T-helper 17 cell (primary cell): ENCODE results near the gene C12orf54. TPM values are rescaled to one million over a fixed set of nuclear protein-coding genes. Genes with fewer than 3 reads are reported as not detected.
"Not testable (repeated sequence)": the region's sequence is repeated elsewhere in the genome, so short reads cannot be mapped to it uniquely, and the experiment has no call there.

Source experiments
- ATAC-seq: fragments of 150-1000 bp; cut with Tn5 transposase; 2 replicates; pipeline ENCODE4 v1.10.0; 2021; ENCODE audit warnings: mild to moderate bottlenecking, moderate library complexity
- DNase-seq, 3 donors: peaks; one replicate each; pipeline versions ENCODE4 v3.0.0 to v3.0.0-alpha.2; 2020 to 2021
- H3K9me3 ChIP-seq: one replicate; pipeline ENCODE4 v1.7.0; 2013; ENCODE audit warnings: low read length, mild to moderate bottlenecking; ENCODE audit not compliant: control insufficient read depth, poor library complexity, severe bottlenecking
- H3K27ac Mint-ChIP-seq: one replicate; pipeline ENCODE4 v1.8.0; 2022; ENCODE audit warnings: mild to moderate bottlenecking, moderate library complexity, mixed read lengths
- H3K27me3 Mint-ChIP-seq: one replicate; pipeline ENCODE4 v1.8.0; 2022; ENCODE audit warnings: mixed read lengths
- H3K36me3 Mint-ChIP-seq: one replicate; pipeline ENCODE4 v1.8.0; 2022; ENCODE audit warnings: low read depth, mixed read lengths
- H3K4me1 Mint-ChIP-seq: one replicate; pipeline ENCODE4 v1.8.0; 2022; ENCODE audit warnings: mild to moderate bottlenecking, mixed read lengths
- H3K4me3 Mint-ChIP-seq: one replicate; pipeline ENCODE4 v1.8.0; 2022; ENCODE audit warnings: mild to moderate bottlenecking, moderate library complexity, mixed read lengths
- total RNA-seq, 4 donors: library from RNA in 2 of 4; stranded (reverse) in 2 of 4; gene quantifications; one replicate each; pipeline ENCODE4 v1.2.3 and lab custom pipeline; 2022 to 2026

The C12orf54 gene
- not detected for total RNA-seq
- 0 reads per million in 2 donors for total RNA-seq (lab: John Stamatoyannopoulos, UW)

DNA sequence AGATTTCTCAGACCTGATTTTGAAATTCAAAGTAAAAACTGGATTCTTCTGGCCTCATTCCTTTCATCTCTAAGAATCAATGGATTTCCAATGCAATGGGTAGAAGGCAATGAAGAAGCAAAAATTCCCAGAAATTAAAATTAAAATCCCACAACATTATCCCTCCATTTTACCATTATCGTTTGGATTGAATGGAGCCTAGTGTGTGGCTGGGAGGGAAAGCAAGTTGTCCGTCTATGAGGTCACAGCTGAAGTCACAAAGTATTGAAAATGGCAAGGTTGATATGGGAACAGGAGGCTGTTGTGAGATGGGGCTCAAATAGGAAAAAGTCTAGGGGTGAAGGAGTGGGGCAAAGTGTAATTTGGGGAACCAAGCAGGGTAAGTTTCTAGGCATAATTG is at the start of gene C12orf54:
TSS of gene C12orf54 (plus strand) at position 301 of the 400 bp plus-strand sequence. CDS start 799 bp downstream, outside the sequence.
- no peaks in the 10 kb centered on the region for H3K36me3 Mint-ChIP-seq
- peaks cover 21% of the 10 kb centered on the region for H3K27me3 Mint-ChIP-seq
- no peak within 1 kb of the TSS for H3K4me3 Mint-ChIP-seq
- DNase-seq = no peak
- ATAC-seq = no peak
- no peaks in the 10 kb centered on the region for H3K4me1 Mint-ChIP-seq
- no peaks in the 10 kb centered on the region for H3K9me3 ChIP-seq
- H3K27ac Mint-ChIP-seq = no peak within 1 kb of the TSS

DNA sequence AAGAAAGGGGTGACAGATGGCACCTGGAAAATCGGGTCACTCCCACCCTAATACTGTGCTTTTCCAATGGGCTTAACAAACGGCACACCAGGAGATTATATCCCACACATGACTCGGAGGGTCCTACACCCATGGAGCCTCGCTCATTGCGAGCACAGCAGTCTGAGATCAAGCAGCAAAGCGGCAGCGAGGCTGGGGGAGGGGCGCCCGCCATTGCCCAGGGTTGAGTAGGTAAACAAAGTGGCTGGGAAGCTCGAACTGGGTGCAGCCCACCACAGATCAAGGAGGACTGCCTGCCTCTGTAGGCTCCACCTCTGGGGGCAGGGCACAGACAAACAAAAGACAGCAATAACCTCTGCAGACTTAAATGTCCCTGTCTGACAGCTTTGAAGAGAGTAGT is 48.3 kb upstream of the C12orf54 start:
- not testable (repeated sequence) for H3K9me3 ChIP-seq, H3K36me3 Mint-ChIP-seq, H3K27ac Mint-ChIP-seq, H3K4me3 Mint-ChIP-seq, ATAC-seq, H3K4me1 Mint-ChIP-seq, DNase-seq
- peaks cover 11% of the 10 kb centered on the region for H3K27me3 Mint-ChIP-seq

DNA sequence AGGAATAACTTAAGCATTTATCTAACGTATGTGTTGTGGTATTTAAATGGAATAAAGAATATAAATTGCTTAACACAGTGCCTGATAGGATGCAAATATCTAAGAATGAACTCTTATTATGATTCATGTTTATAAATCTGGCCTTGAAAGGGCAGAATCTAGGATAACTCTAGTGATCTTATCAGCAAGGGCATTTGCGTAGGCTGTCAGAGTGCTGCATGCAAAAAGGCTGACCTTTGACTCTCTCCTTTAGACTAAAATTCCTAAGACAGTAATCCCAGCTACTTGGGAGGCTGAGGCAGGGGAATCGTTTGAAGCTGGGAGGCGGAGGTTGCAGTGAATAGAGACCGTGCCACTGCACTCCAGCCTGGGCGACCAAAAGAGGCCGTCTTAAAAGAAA is 41.2 kb upstream of the C12orf54 start:
- H3K27me3 Mint-ChIP-seq = peaks cover 41% of the 10 kb centered on the region
- peaks cover 4% of the 10 kb centered on the region for H3K4me1 Mint-ChIP-seq

DNA sequence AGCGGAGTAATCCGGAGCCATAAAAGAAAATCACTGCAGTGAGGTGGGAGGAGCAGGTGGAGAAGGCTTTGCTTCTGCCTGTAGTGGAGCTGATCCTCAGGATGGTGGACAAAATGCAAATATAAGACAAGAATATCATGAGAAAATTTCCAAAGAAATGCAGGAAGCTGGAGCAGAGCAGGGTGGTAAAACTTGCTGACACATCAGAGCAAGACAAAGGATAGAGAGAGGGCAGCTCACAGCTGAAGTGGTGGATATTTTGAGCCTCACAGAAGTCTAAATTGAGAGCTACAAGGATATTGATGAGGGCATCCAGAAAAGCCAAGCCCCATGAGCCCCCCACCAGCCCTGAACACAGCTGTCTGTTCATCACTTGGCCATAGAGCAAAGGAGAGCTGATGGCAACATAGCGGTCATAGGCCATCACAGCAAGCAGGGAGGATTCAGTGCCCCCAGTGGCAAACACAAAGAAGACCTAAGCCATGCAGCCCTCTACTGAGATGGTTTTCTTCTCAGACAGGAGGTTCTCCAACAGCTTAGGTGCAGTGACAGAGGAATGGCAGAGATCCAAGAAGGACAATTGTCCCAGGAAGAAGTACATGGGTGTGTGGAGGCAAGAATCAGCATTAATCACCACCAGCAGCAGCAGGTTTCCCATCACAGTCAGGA is 40.0 kb upstream of the C12orf54 start:
- Mint-ChIP-seq H3K36me3 (peaks cover 4% of the 10 kb centered on the region), H3K27me3 (peaks cover 41% of the 10 kb centered on the region), H3K4me1 (peaks cover 4% of the 10 kb centered on the region), H3K27ac (no peak overlapping the region), H3K4me3 (no peak overlapping the region)
- DNase-seq = no peak
- ATAC-seq = no peak
- no peaks in the 10 kb centered on the region for H3K9me3 ChIP-seq

More for the DNA sequence above, 41.2 kb upstream of the C12orf54 start:
- H3K36me3 Mint-ChIP-seq = peaks cover 4% of the 10 kb centered on the region
- ATAC-seq (no peak), DNase-seq (no peak)
- no peak overlapping the region for H3K27ac Mint-ChIP-seq
- H3K9me3 ChIP-seq = no peaks in the 10 kb centered on the region
- H3K4me3 Mint-ChIP-seq = no peak overlapping the region

DNA sequence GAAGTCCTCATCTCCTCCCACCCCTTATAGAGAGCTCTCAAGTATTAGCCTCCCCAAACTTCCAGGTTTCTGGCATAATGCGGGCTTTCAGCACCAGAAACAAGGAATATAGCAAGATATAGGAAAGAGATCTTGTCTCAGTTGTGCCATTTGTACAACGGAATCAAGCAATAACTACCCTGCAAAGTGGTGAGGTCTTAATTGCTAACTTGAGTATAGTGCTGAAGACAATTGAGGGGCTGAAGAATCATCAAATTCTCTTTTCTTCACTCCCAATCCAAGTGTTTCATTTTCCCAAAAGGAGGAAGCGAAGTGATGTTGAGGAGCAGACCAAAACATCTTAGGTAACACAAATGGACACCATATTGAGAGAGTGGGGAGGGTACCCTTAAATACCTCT is 36.8 kb upstream of the C12orf54 start:
- Mint-ChIP-seq H3K4me3 (no peak overlapping the region), H3K4me1 (peaks cover 4% of the 10 kb centered on the region), H3K36me3 (peaks cover 4% of the 10 kb centered on the region), H3K27ac (no peak overlapping the region), H3K27me3 (peaks cover 45% of the 10 kb centered on the region)
- ATAC-seq = no peak
- peaks cover 7% of the 10 kb centered on the region for H3K9me3 ChIP-seq
- no peak for DNase-seq

DNA sequence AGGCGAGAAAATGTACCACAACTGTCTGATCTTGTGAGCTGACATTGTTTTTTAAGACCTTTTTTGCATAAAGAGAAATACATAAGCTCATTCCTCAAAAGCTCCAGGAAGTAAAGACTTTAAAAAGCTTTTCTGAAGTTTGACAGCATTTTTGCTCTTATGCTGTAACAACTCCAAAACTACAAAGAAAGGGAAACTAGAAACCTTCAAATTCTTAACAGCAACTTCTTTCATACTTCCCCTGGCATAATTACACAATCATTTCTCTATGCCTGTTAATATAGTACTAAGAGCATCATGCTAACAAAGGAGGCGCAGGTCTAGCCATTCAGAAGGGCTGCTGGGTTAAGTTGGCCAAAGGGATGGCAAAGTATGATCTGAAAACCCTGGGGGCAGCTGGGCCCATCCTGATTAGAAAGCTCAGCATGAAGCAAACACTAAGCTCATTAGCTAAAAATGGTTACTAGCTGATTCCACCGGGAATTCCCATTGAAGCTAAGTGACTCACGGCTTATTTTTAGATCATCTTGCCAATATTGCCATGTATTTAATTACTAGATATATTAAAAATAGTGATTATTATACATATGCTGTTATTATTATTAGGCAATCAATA is 36.0 kb upstream of the C12orf54 start:
- H3K9me3 ChIP-seq = peaks cover 7% of the 10 kb centered on the region
- Mint-ChIP-seq H3K4me1 (peaks cover 4% of the 10 kb centered on the region), H3K36me3 (peaks cover 4% of the 10 kb centered on the region), H3K27me3 (peaks cover 41% of the 10 kb centered on the region), H3K4me3 (no peak overlapping the region), H3K27ac (no peak overlapping the region)
- ATAC-seq = no peak
- DNase-seq = no peak

DNA sequence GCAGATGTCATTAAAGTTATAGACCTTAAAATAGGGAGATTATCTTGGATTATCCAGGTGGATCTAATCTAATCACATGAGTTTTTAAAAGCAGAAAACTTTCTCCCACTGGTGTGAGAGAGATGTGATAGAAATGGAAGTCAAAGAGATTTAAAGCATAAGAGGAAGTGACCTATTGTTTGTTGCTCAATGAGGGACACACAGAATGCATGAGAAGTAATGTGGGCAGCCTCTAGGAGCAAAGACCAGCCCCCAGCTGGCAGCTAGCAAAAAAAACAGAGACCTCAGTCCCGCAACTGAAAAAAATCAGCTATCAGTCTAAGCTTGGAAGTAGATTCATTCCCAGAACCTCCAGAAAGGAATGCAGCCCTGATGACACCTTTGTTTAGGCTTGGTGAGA is 34.5 kb upstream of the C12orf54 start:
- peaks cover 30% of the 10 kb centered on the region for H3K27me3 Mint-ChIP-seq
- no peak overlapping the region for H3K4me3 Mint-ChIP-seq
- H3K27ac Mint-ChIP-seq = no peak overlapping the region
- peaks cover 7% of the 10 kb centered on the region for H3K9me3 ChIP-seq
- H3K36me3 Mint-ChIP-seq = peaks cover 4% of the 10 kb centered on the region
- ATAC-seq = no peak
- no peak for DNase-seq
- H3K4me1 Mint-ChIP-seq = peaks cover 4% of the 10 kb centered on the region

DNA sequence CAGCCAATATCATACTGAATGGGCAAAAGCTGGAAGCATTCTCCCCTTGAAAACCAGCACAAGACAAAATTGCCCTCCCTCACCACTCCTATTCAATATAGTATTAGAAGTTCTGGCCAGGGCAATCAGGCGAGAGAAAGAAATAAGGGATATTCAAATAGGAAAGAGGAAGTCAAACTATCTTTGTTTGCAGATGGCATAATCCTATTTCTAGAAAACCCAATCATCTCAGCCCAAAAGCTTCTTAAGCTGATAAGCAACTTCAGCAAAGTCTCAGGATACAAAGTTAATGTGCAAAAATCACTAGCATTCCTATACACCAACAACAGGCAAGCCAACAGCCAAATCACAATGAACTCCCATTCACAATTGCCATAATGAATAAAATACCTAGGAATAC is 30.9 kb upstream of the C12orf54 start:
- H3K27me3 Mint-ChIP-seq = peaks cover 10% of the 10 kb centered on the region
- ATAC-seq = no peak
- H3K9me3 ChIP-seq = peaks cover 7% of the 10 kb centered on the region
- DNase-seq = no peak
- no peaks in the 10 kb centered on the region for H3K36me3 Mint-ChIP-seq
- H3K4me1 Mint-ChIP-seq = no peaks in the 10 kb centered on the region
- H3K27ac Mint-ChIP-seq = no peak overlapping the region
- H3K4me3 Mint-ChIP-seq = no peak overlapping the region

DNA sequence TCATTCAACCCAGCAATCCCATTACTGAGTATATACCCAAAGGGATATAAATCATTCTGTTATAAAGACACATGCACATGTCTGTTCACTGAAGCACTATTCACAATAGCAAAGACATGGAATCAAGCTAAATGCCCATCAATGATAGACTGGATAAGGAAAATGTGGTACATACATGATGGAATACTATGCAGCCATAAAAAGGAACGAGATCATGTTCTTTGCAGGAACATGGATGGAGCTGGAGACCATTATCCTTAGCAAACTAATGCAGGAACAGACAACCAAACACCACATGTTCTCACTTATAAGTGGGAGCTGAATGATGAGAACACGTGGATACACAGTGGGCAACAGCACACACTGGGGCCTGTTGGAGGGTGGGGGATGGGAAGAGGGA is 29.3 kb upstream of the C12orf54 start:
- not testable (repeated sequence) for H3K27ac Mint-ChIP-seq, H3K4me1 Mint-ChIP-seq, H3K36me3 Mint-ChIP-seq, H3K4me3 Mint-ChIP-seq, DNase-seq, H3K9me3 ChIP-seq, ATAC-seq
- peaks cover 12% of the 10 kb centered on the region for H3K27me3 Mint-ChIP-seq

DNA sequence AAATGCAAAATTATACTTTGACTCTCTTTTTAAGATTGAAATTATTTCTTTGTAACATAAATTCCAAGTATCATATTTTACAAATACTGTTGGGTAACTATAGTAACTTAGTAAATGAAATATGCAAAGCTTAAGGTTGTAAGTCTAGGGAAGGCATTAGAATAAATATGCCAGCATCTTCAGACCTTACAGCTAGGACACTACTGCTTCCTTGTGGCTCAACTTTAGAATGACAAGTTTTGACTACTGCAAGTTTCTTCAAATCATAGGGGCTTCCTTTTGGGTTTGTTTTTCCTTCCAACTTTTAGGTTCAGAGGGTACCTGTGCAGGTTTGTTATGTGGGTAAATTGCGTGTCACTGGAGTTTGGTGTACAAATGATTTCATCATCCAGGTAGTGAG is 27.6 kb upstream of the C12orf54 start:
- peak; percentile 61 for ATAC-seq
- DNase-seq = no peak
- H3K27ac Mint-ChIP-seq = no peak overlapping the region
- no peak overlapping the region for H3K4me3 Mint-ChIP-seq
- H3K36me3 Mint-ChIP-seq = no peaks in the 10 kb centered on the region
- H3K9me3 ChIP-seq = peaks cover 7% of the 10 kb centered on the region
- H3K4me1 Mint-ChIP-seq = no peaks in the 10 kb centered on the region
- peaks cover 28% of the 10 kb centered on the region for H3K27me3 Mint-ChIP-seq

DNA sequence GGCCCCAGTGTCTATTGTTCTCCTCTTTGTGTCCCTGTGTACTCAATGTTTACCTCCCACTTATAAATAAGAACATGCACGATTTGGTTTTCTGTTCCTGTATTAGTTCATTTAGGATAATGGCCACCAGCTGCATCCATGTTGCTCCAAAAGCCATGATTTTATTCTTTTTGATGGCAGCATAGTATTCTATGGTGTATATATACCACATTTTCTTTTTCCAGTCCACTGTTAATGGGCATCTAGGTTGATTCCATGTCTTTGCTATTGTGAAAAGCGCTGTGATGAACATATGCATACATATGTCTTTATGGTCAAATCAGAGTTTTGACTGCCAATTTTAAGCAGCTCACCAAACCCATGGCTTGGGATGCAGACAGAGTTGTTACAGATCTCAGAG is 27.2 kb upstream of the C12orf54 start:
- no peak for ATAC-seq
- Mint-ChIP-seq H3K4me3 (no peak overlapping the region), H3K36me3 (no peaks in the 10 kb centered on the region), H3K27ac (no peak overlapping the region), H3K4me1 (no peaks in the 10 kb centered on the region), H3K27me3 (peaks cover 33% of the 10 kb centered on the region)
- DNase-seq = no peak
- H3K9me3 ChIP-seq = peaks cover 4% of the 10 kb centered on the region

DNA sequence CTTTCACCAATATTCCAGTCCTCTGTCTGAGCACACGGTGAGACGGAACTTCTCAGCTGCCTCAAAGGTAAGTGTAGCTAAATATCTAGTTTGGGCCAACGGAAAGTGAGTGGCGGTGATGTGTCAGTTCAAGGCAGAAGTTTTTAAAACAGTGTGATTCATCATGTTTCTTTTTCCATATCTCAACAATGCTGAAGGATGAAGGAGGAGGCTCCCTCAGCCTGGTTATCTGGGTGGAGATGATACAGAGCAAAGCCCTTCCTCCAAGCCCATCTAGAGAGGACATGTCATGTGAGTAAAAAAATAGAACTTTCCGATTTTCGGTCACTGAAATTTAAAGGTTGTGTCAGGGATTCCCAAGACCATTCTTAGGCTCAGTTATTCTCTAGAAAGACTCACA is 23.0 kb upstream of the C12orf54 start:
- peaks cover 2% of the 10 kb centered on the region for H3K36me3 Mint-ChIP-seq

DNA sequence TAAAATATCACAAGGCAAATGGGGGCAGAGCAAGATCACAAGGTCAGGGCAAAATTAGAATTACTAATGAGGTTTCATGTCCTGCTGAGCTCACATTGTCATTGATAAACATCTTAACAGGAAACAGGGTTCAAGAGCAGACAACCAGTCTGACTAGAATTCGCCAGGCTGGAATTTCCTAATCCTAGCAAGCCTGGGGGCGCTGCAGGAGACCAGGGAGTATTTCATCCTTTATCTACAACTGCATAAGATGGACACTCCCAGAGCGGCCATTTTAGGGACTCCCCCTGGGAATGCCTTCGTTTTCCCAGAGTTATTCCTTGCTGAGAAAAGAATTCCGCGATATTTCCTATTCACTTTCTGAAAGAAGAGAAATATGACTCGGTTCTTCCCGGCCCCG is 13.3 kb upstream of the C12orf54 start:
- H3K27ac Mint-ChIP-seq, H3K4me1 Mint-ChIP-seq, DNase-seq, H3K9me3 ChIP-seq, H3K36me3 Mint-ChIP-seq, ATAC-seq, H3K4me3 Mint-ChIP-seq: not testable (repeated sequence)
- H3K27me3 Mint-ChIP-seq = peaks cover 14% of the 10 kb centered on the region

More for the DNA sequence above, 23.0 kb upstream of the C12orf54 start:
- DNase-seq (no peak), ATAC-seq (no peak)
- Mint-ChIP-seq H3K4me1 (no peaks in the 10 kb centered on the region), H3K4me3 (no peak overlapping the region), H3K27me3 (peaks cover 49% of the 10 kb centered on the region), H3K27ac (no peak overlapping the region)
- H3K9me3 ChIP-seq = no peaks in the 10 kb centered on the region

DNA sequence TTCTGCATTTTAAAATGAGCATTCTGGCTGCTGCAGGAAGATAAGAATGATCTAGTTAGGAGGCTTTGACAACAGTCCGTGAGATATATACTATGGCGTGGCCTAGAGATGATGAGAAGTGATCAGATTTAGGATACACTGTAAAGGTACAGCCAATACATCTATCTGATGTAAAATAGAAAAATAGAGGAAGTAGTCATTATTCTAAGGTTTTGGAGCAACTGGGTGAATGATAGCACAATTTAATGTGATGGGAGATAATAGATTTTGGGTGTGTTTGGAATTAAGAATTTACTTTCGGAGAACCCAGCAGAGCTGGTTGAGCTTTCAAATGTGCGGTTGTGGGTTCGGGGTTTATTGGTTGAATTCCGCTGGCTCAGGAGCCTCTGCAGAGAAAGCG is 10.0 kb upstream of the C12orf54 start, which contains the start of gene ANP32D:
TSS of gene ANP32D (plus strand) at position 301 of the 400 bp plus-strand sequence. CDS start 106 bp downstream, outside the sequence.
- H3K27me3 Mint-ChIP-seq = peaks cover 6% of the 10 kb centered on the region
- ATAC-seq (no peak), DNase-seq (no peak)
- H3K4me3 Mint-ChIP-seq = no peak within 1 kb of the TSS
- H3K36me3 Mint-ChIP-seq = peaks cover 4% of the 10 kb centered on the region
- H3K9me3 ChIP-seq = peaks cover 3% of the 10 kb centered on the region
- no peak within 1 kb of the TSS for H3K27ac Mint-ChIP-seq
- H3K4me1 Mint-ChIP-seq = no peaks in the 10 kb centered on the region
